HEK293 (cell line): Measurements from ENCODE around the gene MAP1B.

Experiments used
- CTCF ChIA-PET: fragments of 350-600 bp; formaldehyde crosslinking; extraction: SDS; loops from one replicate; lab custom pipeline; 2021; ENCODE audit warnings: antibody characterized with exemption; lab: Yijun Ruan, JAX
- POLR2A ChIA-PET: fragments of 300-600 bp; formaldehyde crosslinking; extraction: SDS; loops from one replicate; lab custom pipeline; 2020; ENCODE audit warnings: antibody characterized with exemption, inconsistent platforms; lab: Yijun Ruan, JAX
- H3K27ac ChIP-seq: fragments of 200-500 bp; sonication (Bioruptor generic); 2 replicates; pipeline ENCODE4 v1.5.1; 2014; ENCODE audit warnings: low read depth, low read length, control low read depth, inconsistent platforms; ENCODE audit errors: extremely low read depth
- H3K36me3 ChIP-seq, 2 experiments: fragments of 200-500 bp in 1 of 2; sonication (Bioruptor generic) in 1 of 2; 1 replicate in 1 of 2; 2 replicates in 1 of 2; pipeline ENCODE4 v1.5.1; 2014 to 2017; ENCODE audit warnings: inconsistent platforms in 2 of 2, low read length in 2 of 2; ENCODE audit not compliant: control insufficient read depth in 2 of 2, insufficient read depth in 1 of 2
- H3K4me1 ChIP-seq: fragments of 200-500 bp; sonication (Bioruptor generic); 2 replicates; pipeline ENCODE4 v1.5.1; 2014; ENCODE audit warnings: mild to moderate bottlenecking, low read length, inconsistent platforms; ENCODE audit not compliant: control insufficient read depth, insufficient read depth
- H3K4me3 ChIP-seq: 2 replicates; pipeline ENCODE4 v1.5.1; 2011; ENCODE audit warnings: low read depth, mild to moderate bottlenecking, control low read depth, low read length, moderate library complexity
- H3K9me3 ChIP-seq: fragments of 200-500 bp; sonication (Bioruptor generic); 2 replicates; pipeline ENCODE4 v1.5.1; 2014; ENCODE audit warnings: low read depth, low read length, inconsistent platforms; ENCODE audit not compliant: control insufficient read depth, insufficient read depth
- KLF1 ChIP-seq: fragments of 450-650 bp; formaldehyde crosslinking; IDR thresholded peaks from 2 replicates; pipeline ENCODE4 v1.5.1; 2016; ENCODE audit warnings: missing biosample characterization, missing genetic modification characterization
- KLF16 ChIP-seq: fragments of 450-650 bp; formaldehyde crosslinking; IDR thresholded peaks from 2 replicates; pipeline ENCODE4 v1.5.1; 2017; ENCODE audit warnings: missing biosample characterization, missing genetic modification characterization
- OVOL3 ChIP-seq: fragments of 450-650 bp; formaldehyde crosslinking; IDR thresholded peaks from 2 replicates; pipeline ENCODE4 v1.5.1; 2016; ENCODE audit warnings: missing biosample characterization, missing genetic modification characterization
- SALL2 ChIP-seq: fragments of 450-650 bp; formaldehyde crosslinking; IDR thresholded peaks from 2 replicates; pipeline ENCODE4 v1.5.0; 2017; ENCODE audit warnings: missing biosample characterization, mild to moderate bottlenecking, missing genetic modification characterization, borderline replicate concordance
- SP3 ChIP-seq: fragments of 450-650 bp; formaldehyde crosslinking; IDR thresholded peaks from 2 replicates; pipeline ENCODE4 v1.5.1; 2016; ENCODE audit warnings: missing biosample characterization, missing genetic modification characterization
- TCF7L2 ChIP-seq: IDR thresholded peaks from 2 replicates; pipeline ENCODE4 v1.6.1; 2011; ENCODE audit warnings: low read depth, mild to moderate bottlenecking, inconsistent platforms, low read length, moderate library complexity, borderline replicate concordance
- ZBTB1 ChIP-seq: fragments of 450-650 bp; formaldehyde crosslinking; IDR thresholded peaks from 2 replicates; pipeline ENCODE4 v1.5.1; 2016; ENCODE audit warnings: missing biosample characterization, missing genetic modification characterization
- ZNF138 ChIP-seq: fragments of 450-650 bp; formaldehyde crosslinking; IDR thresholded peaks from 2 replicates; pipeline ENCODE4 v1.5.1; 2016; ENCODE audit warnings: missing biosample characterization, missing genetic modification characterization, borderline replicate concordance
- ZNF248 ChIP-seq: fragments of 450-650 bp; formaldehyde crosslinking; IDR thresholded peaks from 2 replicates; pipeline ENCODE4 v1.5.1; 2017; ENCODE audit warnings: missing biosample characterization, missing genetic modification characterization
- ZNF266 ChIP-seq: fragments of 450-650 bp; formaldehyde crosslinking; IDR thresholded peaks from 2 replicates; pipeline ENCODE4 v1.5.1; 2016; ENCODE audit warnings: missing biosample characterization, missing genetic modification characterization, low read depth
- ZNF366 ChIP-seq: fragments of 450-650 bp; formaldehyde crosslinking; conservative IDR thresholded peaks from 2 replicates; pipeline ENCODE4 v1.5.1; 2016; ENCODE audit warnings: missing biosample characterization, missing genetic modification characterization
- ZNF404 ChIP-seq: fragments of 450-650 bp; formaldehyde crosslinking; IDR thresholded peaks from 2 replicates; pipeline ENCODE4 v1.5.1; 2017; ENCODE audit warnings: missing biosample characterization, missing genetic modification characterization
- ZNF529 ChIP-seq: fragments of 450-650 bp; formaldehyde crosslinking; IDR thresholded peaks from 2 replicates; pipeline ENCODE4 v1.5.1; 2017; ENCODE audit warnings: missing genetic modification characterization, missing biosample characterization; ENCODE audit not compliant: insufficient replicate concordance
- ZNF610 ChIP-seq: fragments of 450-650 bp; formaldehyde crosslinking; IDR thresholded peaks from 2 replicates; pipeline ENCODE4 v1.5.1; 2016; ENCODE audit warnings: missing biosample characterization, missing genetic modification characterization, borderline replicate concordance
- ZNF76 ChIP-seq: fragments of 450-650 bp; formaldehyde crosslinking; IDR thresholded peaks from 2 replicates; pipeline ENCODE4; 2016; ENCODE audit warnings: low read depth, missing biosample characterization, missing genetic modification characterization, borderline replicate concordance
- ZXDB ChIP-seq: fragments of 450-650 bp; formaldehyde crosslinking; IDR thresholded peaks from 2 replicates; pipeline ENCODE4 v1.5.1; 2016; ENCODE audit warnings: missing biosample characterization, missing genetic modification characterization
- TF ChIP-seq, protein P1 (sequence below): fragments of 450-650 bp; formaldehyde crosslinking; IDR thresholded peaks from 2 replicates; pipeline ENCODE4 v1.5.1; 2016; ENCODE audit warnings: missing biosample characterization, missing genetic modification characterization
- TF ChIP-seq, protein P2 (sequence below): fragments of 450-650 bp; formaldehyde crosslinking; IDR thresholded peaks from 2 replicates; pipeline ENCODE4 v1.5.1; 2016; ENCODE audit warnings: missing biosample characterization, missing genetic modification characterization
- TF ChIP-seq, protein P3 (sequence below): fragments of 450-650 bp; formaldehyde crosslinking; IDR thresholded peaks from 2 replicates; pipeline ENCODE4 v1.5.1; 2016; ENCODE audit warnings: missing biosample characterization, missing genetic modification characterization, low read depth
- TF ChIP-seq, protein P4 (sequence below): fragments of 450-650 bp; formaldehyde crosslinking; IDR thresholded peaks from 2 replicates; pipeline ENCODE4 v1.5.1; 2017; ENCODE audit warnings: missing biosample characterization, missing genetic modification characterization
- TF ChIP-seq, protein P5 (sequence below): fragments of 450-650 bp; formaldehyde crosslinking; IDR thresholded peaks from 2 replicates; pipeline ENCODE4 v1.5.1; 2017; ENCODE audit warnings: missing biosample characterization, mild to moderate bottlenecking, missing genetic modification characterization, moderate library complexity

MAP1B gene

DNA sequence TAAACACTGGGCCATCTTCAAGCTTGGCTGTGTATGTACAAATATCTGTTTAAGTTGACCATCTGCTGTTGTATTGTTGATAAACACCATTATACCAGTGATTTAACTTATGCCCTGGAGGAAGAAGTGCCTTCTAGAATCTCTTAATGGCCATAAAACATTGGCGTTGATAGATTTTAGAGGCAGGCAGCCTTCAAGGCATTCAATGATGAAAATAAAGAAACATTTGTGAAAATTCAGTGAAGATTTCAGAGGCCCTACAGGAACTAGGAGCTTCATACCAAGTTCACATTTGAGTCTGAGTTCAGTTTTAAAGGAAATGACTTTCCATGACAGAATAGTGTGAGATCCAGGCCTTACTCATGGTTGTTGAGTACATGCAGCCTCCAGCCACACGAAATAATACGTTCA is 52.2 kb downstream of the MAP1B start:
- TF ChIP-seq, protein P1, sequence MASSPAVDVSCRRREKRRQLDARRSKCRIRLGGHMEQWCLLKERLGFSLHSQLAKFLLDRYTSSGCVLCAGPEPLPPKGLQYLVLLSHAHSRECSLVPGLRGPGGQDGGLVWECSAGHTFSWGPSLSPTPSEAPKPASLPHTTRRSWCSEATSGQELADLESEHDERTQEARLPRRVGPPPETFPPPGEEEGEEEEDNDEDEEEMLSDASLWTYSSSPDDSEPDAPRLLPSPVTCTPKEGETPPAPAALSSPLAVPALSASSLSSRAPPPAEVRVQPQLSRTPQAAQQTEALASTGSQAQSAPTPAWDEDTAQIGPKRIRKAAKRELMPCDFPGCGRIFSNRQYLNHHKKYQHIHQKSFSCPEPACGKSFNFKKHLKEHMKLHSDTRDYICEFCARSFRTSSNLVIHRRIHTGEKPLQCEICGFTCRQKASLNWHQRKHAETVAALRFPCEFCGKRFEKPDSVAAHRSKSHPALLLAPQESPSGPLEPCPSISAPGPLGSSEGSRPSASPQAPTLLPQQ (tag by site-specific recombination) = no peak
- TF ChIP-seq ZBTB1 (tag by site-specific recombination) = no peak
- TF ChIP-seq OVOL3 (tag by site-specific recombination) = no peak
- TF ChIP-seq, protein P2, sequence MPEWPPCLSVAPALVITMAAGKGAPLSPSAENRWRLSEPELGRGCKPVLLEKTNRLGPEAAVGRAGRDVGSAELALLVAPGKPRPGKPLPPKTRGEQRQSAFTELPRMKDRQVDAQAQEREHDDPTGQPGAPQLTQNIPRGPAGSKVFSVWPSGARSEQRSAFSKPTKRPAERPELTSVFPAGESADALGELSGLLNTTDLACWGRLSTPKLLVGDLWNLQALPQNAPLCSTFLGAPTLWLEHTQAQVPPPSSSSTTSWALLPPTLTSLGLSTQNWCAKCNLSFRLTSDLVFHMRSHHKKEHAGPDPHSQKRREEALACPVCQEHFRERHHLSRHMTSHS = no peak
- TF ChIP-seq SALL2 (tag by site-specific recombination) = no peak
- TF ChIP-seq ZNF76 (tag by site-specific recombination) = no peak
- TF ChIP-seq ZNF404 (tag by site-specific recombination) = no peak
- TF ChIP-seq ZNF266 (tag by site-specific recombination) = no peak
- TF ChIP-seq ZNF248 (tag by site-specific recombination) = no peak
- CTCF ChIA-PET = no interaction called here
- Histone ChIP-seq H3K36me3 (no peaks in the 10 kb centered on the region), H3K9me3 (no peaks in the 10 kb centered on the region), H3K27ac (no peak overlapping the region), H3K4me1 (peaks cover 4% of the 10 kb centered on the region; the same call in 1 of the 2 replicates), H3K4me3 (no peak overlapping the region)
- POLR2A ChIA-PET = no interaction called here

DNA sequence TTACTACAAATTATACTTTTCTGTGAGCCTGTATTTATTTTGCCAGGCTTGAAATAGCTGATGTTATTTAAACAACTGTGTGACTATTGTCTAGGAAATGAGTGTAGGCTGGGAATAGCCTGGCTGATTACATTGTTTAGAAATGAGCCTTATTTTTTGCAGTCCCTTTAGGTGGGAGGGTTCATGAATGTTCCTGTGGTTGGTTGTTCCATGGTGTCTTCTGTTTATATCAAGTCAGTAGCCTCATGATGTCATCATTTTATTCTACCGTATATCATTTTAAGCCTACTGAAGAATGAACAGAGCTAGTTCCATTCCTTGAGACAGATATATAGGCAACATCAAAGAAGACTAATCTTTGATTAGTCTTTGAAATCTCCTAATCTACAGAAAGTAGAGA is 53.1 kb downstream of the MAP1B start:
- CTCF ChIA-PET = no interaction called here
- no peaks in the 10 kb centered on the region for H3K9me3 ChIP-seq
- TF ChIP-seq ZNF529 (tag by site-specific recombination) (no peak), ZNF366 (tag by site-specific recombination) (no peak)
- TF ChIP-seq, protein P3, sequence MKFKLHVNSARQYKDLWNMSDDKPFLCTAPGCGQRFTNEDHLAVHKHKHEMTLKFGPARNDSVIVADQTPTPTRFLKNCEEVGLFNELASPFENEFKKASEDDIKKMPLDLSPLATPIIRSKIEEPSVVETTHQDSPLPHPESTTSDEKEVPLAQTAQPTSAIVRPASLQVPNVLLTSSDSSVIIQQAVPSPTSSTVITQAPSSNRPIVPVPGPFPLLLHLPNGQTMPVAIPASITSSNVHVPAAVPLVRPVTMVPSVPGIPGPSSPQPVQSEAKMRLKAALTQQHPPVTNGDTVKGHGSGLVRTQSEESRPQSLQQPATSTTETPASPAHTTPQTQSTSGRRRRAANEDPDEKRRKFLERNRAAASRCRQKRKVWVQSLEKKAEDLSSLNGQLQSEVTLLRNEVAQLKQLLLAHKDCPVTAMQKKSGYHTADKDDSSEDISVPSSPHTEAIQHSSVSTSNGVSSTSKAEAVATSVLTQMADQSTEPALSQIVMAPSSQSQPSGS = peak; percentile 84
- TF ChIP-seq, all 188 proteins: peak for 1
- Histone ChIP-seq H3K27ac (no peak overlapping the region), H3K4me3 (no peak overlapping the region), H3K36me3 (no peaks in the 10 kb centered on the region), H3K4me1 (peaks cover 5% of the 10 kb centered on the region; the same call in 1 of the 2 replicates)
- POLR2A ChIA-PET = no interaction called here

DNA sequence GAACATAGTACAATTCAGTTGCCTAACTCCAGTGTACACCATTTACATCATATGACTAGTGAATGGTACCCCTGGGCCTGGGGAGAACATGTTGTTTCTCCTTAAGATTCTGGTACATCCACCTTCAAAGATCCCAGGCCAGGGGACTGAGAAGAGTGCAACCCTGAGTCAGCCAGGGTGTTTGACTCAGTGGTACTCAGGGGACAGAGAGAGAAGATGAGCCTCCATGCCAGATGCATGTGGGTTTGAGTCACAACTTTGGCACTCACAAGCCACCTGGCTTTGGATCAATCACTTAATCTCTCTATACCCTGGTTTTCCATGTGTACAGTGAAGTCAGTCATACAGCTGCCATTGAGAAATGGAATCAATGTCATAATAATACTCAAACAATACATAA is 53.7 kb downstream of the MAP1B start:
- TF ChIP-seq, protein P4, sequence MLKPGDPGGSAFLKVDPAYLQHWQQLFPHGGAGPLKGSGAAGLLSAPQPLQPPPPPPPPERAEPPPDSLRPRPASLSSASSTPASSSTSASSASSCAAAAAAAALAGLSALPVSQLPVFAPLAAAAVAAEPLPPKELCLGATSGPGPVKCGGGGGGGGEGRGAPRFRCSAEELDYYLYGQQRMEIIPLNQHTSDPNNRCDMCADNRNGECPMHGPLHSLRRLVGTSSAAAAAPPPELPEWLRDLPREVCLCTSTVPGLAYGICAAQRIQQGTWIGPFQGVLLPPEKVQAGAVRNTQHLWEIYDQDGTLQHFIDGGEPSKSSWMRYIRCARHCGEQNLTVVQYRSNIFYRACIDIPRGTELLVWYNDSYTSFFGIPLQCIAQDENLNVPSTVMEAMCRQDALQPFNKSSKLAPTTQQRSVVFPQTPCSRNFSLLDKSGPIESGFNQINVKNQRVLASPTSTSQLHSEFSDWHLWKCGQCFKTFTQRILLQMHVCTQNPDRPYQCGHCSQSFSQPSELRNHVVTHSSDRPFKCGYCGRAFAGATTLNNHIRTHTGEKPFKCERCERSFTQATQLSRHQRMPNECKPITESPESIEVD (tag by site-specific recombination) = no peak
- TF ChIP-seq ZXDB (tag by site-specific recombination) (no peak), KLF16 (tag by site-specific recombination) (no peak), ZNF610 (tag by site-specific recombination) (no peak), SP3 (tag by site-specific recombination) (no peak), TCF7L2 (no peak), ZNF366 (tag by site-specific recombination) (no peak), ZNF138 (tag by site-specific recombination) (no peak), KLF1 (no peak)
- TF ChIP-seq, protein P5, sequence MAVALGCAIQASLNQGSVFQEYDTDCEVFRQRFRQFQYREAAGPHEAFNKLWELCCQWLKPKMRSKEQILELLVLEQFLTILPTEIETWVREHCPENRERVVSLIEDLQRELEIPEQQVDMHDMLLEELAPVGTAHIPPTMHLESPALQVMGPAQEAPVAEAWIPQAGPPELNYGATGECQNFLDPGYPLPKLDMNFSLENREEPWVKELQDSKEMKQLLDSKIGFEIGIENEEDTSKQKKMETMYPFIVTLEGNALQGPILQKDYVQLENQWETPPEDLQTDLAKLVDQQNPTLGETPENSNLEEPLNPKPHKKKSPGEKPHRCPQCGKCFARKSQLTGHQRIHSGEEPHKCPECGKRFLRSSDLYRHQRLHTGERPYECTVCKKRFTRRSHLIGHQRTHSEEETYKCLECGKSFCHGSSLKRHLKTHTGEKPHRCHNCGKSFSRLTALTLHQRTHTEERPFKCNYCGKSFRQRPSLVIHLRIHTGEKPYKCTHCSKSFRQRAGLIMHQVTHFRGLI = no peak
- H3K27ac ChIP-seq = no peak overlapping the region
- no peaks in the 10 kb centered on the region for H3K9me3 ChIP-seq
- ChIA-PET CTCF (no interaction called here), POLR2A (no interaction called here)
- peaks cover 10% of the 10 kb centered on the region for H3K4me1 ChIP-seq
- no peak overlapping the region for H3K4me3 ChIP-seq
- H3K36me3 ChIP-seq = no peaks in the 10 kb centered on the region
